Measurements from ENCODE around the gene PIK3R5. TPM values are rescaled to one million over a fixed set of nuclear protein-coding genes. Genes with fewer than 3 reads are reported as not detected.

Gene PIK3R5
- total and polyA plus RNA-seq, 2 donors (not counting 3 experiments of a cell fraction or from before 2014, with no cell fraction given) = not detected

DNA sequence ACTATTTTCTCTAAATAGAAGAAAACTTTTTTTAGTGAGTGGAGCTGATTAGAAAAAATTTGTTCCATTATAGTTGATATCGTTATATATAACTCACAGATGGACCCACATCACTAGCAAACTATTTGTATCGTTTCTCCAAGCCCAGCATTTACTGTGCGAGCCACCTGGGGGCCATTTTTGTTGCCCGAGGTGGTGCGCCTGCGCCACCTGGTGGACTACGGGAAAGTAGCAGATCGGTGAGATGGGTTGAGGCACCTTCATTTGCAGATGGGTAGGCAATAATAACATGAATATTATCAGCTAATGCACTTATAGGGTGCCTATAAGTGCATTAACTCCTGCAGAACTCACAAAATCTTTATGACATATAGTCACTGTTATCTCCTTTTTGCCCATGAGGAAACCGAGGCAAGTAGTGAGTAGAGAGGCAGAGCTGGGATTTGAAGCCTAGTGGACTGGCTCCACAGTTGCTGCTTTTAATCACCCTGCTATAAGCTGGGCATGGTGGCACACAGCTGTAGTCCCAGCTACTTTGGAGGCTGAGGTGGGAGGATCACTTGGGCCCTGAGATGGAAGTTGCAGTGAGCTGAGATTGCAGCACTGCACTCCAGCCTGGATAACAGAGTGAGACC is 32.6 kb upstream of the PIK3R5 start:
- H4K20me1 ChIP-seq (replicated peaks; ENCODE audit: control insufficient read depth, extremely low read depth, insufficient read depth, low read length) = no peaks in the 10 kb centered on the region
- intact Hi-C loops (cut with micrococcal nuclease) (loop anchor here (1.0 to 10.0 kb wide), 2 partner anchors 110 to 557 kb away; no protein-coding TSS in a partner anchor), dilution Hi-C loops (cut with MboI; ENCODE audit: extremely low pct_ligation_motif_present, low sequenced_read_pairs) (no loop called here)
- CTCF ChIA-PET = interaction anchor here (0.5 to 4.6 kb wide), 23 partner anchors 10 to 938 kb away, joined by 3 to 106 read pairs (median 4); partner anchors contain the start of genes NTN1 and STX8
- no peak for TF ChIP-seq GATA2 (IDR thresholded peaks at IDR 0.05; ENCODE audit: insufficient read depth, insufficient read length, low read depth, low read length)
- TF ChIP-seq, protein P1, sequence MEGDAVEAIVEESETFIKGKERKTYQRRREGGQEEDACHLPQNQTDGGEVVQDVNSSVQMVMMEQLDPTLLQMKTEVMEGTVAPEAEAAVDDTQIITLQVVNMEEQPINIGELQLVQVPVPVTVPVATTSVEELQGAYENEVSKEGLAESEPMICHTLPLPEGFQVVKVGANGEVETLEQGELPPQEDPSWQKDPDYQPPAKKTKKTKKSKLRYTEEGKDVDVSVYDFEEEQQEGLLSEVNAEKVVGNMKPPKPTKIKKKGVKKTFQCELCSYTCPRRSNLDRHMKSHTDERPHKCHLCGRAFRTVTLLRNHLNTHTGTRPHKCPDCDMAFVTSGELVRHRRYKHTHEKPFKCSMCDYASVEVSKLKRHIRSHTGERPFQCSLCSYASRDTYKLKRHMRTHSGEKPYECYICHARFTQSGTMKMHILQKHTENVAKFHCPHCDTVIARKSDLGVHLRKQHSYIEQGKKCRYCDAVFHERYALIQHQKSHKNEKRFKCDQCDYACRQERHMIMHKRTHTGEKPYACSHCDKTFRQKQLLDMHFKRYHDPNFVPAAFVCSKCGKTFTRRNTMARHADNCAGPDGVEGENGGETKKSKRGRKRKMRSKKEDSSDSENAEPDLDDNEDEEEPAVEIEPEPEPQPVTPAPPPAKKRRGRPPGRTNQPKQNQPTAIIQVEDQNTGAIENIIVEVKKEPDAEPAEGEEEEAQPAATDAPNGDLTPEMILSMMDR (IDR thresholded peaks at IDR 0.05; ENCODE audit: extremely low read depth in 1 of 2, insufficient read depth in 1 of 2, low read depth in 1 of 2, low read length in 2 of 2) = peak; percentile 88 to 92
- H3K9me1 ChIP-seq (replicated peaks; ENCODE audit: control insufficient read depth, extremely low read depth, insufficient read depth, low read length) = no peaks in the 10 kb centered on the region
- H3K4me2 ChIP-seq (ENCODE audit: insufficient read depth, low read length) = no peak overlapping the region
- no peak overlapping the region for H2AFZ ChIP-seq (ENCODE audit: low read depth, low read length)
- no peak overlapping the region for H3K9ac ChIP-seq (replicated peaks; ENCODE audit: extremely low read depth, insufficient read depth, low read length)
- FAIRE-seq = peak; percentile 84
- no peaks in the 10 kb centered on the region for H3K36me3 ChIP-seq (ENCODE audit: control insufficient read depth in 2 of 2, extremely low read depth in 1 of 2, insufficient read depth in 2 of 2, low read length in 2 of 2)
- POLR2A ChIA-PET = no interaction called here
- H3K4me3 ChIP-seq (replicated peaks in 1 of 3; ENCODE audit: insufficient read depth in 1 of 3, low read depth in 1 of 3, low read length in 3 of 3) = no peak overlapping the region
- H3K4me1 ChIP-seq (ENCODE audit: control insufficient read depth, extremely low read depth, insufficient read depth, low read length) = no peaks in the 10 kb centered on the region
- H3K9me3 ChIP-seq (replicated peaks; ENCODE audit: control insufficient read depth, insufficient read depth, low read length) = no peaks in the 10 kb centered on the region
- no peaks in the 10 kb centered on the region for H3K79me2 ChIP-seq (ENCODE audit: control insufficient read depth, insufficient read depth, low read length)
- H3K27me3 ChIP-seq (ENCODE audit: control insufficient read depth in 2 of 2, insufficient read depth in 2 of 2, low read length in 2 of 2) = peaks cover 10 to 11% of the 10 kb centered on the region in 2 experiments
- peak; percentile 52 for DNase-seq (ENCODE audit: low read depth, low spot score)
- H3K27ac ChIP-seq (ENCODE audit: insufficient read depth, low read depth, low read length) = no peak overlapping the region
- BruUV-seq (replicated peaks) = no TSS peak

DNA sequence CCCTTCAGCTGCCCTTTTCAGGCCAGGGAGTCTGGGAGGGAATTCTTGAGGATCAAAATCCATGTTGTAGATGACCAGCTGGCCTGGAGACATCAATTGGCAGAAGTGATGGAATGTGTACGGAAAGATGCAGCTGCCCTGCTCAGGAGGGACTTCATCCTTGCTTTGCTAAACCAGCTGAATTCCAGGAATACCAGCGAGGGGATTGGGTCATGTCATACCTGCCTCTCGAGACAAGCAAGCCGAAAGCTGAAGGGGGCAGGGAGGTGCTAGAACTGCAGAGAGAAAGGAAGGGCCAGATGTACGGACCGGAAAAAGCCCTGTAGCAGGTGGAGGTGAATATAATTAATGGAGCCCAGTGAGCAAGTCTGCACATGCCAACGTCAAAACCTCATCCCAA is 30.2 kb upstream of the PIK3R5 start:
- no peaks in the 10 kb centered on the region for H3K36me3 ChIP-seq (ENCODE audit: control insufficient read depth in 2 of 2, extremely low read depth in 1 of 2, insufficient read depth in 2 of 2, low read length in 2 of 2)
- FAIRE-seq = no peak

More for the DNA sequence above, 30.2 kb upstream of the PIK3R5 start:
- no peak overlapping the region for H3K4me3 ChIP-seq (replicated peaks in 1 of 3; ENCODE audit: insufficient read depth in 1 of 3, low read depth in 1 of 3, low read length in 3 of 3)
- no peak for DNase-seq (ENCODE audit: low read depth, low spot score)
- dilution Hi-C loops (cut with MboI; ENCODE audit: extremely low pct_ligation_motif_present, low sequenced_read_pairs) (no loop called here), intact Hi-C loops (cut with micrococcal nuclease) (loop anchor here (10.0 kb wide), 1 partner anchor 559 kb away; no protein-coding TSS in a partner anchor)
- BruUV-seq (replicated peaks) = no TSS peak
- H3K79me2 ChIP-seq (ENCODE audit: control insufficient read depth, insufficient read depth, low read length) = no peaks in the 10 kb centered on the region
- POLR2A ChIA-PET = no interaction called here
- no peaks in the 10 kb centered on the region for H4K20me1 ChIP-seq (replicated peaks; ENCODE audit: control insufficient read depth, extremely low read depth, insufficient read depth, low read length)
- CTCF ChIA-PET = interaction anchor here (0.9 to 5.4 kb wide), 5 partner anchors 13 to 560 kb away, joined by 3 to 106 read pairs (median 24); no protein-coding TSS in a partner anchor
- TF ChIP-seq GATA2 (IDR thresholded peaks at IDR 0.05; ENCODE audit: insufficient read depth, insufficient read length, low read depth, low read length) = no peak
- no peaks in the 10 kb centered on the region for H3K9me3 ChIP-seq (replicated peaks; ENCODE audit: control insufficient read depth, insufficient read depth, low read length)
- no peak overlapping the region for H2AFZ ChIP-seq (ENCODE audit: low read depth, low read length)
- no peaks in the 10 kb centered on the region for H3K9me1 ChIP-seq (replicated peaks; ENCODE audit: control insufficient read depth, extremely low read depth, insufficient read depth, low read length)
- H3K4me1 ChIP-seq (ENCODE audit: control insufficient read depth, extremely low read depth, insufficient read depth, low read length) = no peaks in the 10 kb centered on the region
- H3K27me3 ChIP-seq (ENCODE audit: control insufficient read depth in 2 of 2, insufficient read depth in 2 of 2, low read length in 2 of 2) = no peaks in the 10 kb centered on the region
- no peak overlapping the region for H3K9ac ChIP-seq (replicated peaks; ENCODE audit: extremely low read depth, insufficient read depth, low read length)
- no peak overlapping the region for H3K4me2 ChIP-seq (ENCODE audit: insufficient read depth, low read length)
- no peak overlapping the region for H3K27ac ChIP-seq (ENCODE audit: insufficient read depth, low read depth, low read length)

All from endothelial cell of umbilical vein (primary cell).